ENCODE data around the gene BANP.
"Not testable (repeated sequence)": the region's sequence is repeated elsewhere in the genome, so short reads cannot be mapped to it uniquely, and the experiment has no call there.

The BANP gene
- total RNA-seq, result 30.2 to 42.6 (median 35.3) reads per million in 3 donors

GRCh38 chr16:87950765-87951551 lies at the start of gene BANP:
BANP (plus strand) TSS chr16:87951434; CDS start chr16:87975116, 23,682 bp downstream.
- peak; percentile 93 to 97 (median 96) for DNase-seq
- H3K4me3 ChIP-seq (ENCODE audit: insufficient read depth, low read depth, low read length, poor library complexity, severe bottlenecking), result peak within 1 kb of the TSS; percentile 67
- no peaks in the 10 kb centered on the region for H3K9me3 ChIP-seq (ENCODE audit: control insufficient read depth, low read length)
- H3K36me3 ChIP-seq (ENCODE audit: control insufficient read depth, insufficient read depth, low read length), result no peaks in the 10 kb centered on the region
- H3K27ac ChIP-seq (ENCODE audit: insufficient read depth, low read length, poor library complexity, severe bottlenecking), result peak within 1 kb of the TSS; percentile 92
- peaks cover 27% of the 10 kb centered on the region for H3K4me1 ChIP-seq (ENCODE audit: control insufficient read depth, insufficient read depth, low read length, poor library complexity, severe bottlenecking)
- no peaks in the 10 kb centered on the region for H3K27me3 ChIP-seq (replicated peaks; ENCODE audit: control insufficient read depth, insufficient read depth, low read length, poor library complexity, severe bottlenecking)

- H3K36me3 ChIP-seq (ENCODE audit: control insufficient read depth, insufficient read depth, low read length); H3K4me1 ChIP-seq (ENCODE audit: control insufficient read depth, insufficient read depth, low read length, poor library complexity, severe bottlenecking); H3K27ac ChIP-seq (ENCODE audit: insufficient read depth, low read length, poor library complexity, severe bottlenecking); H3K27me3 ChIP-seq (replicated peaks; ENCODE audit: control insufficient read depth, insufficient read depth, low read length, poor library complexity, severe bottlenecking); DNase-seq; H3K9me3 ChIP-seq (ENCODE audit: control insufficient read depth, low read length); H3K4me3 ChIP-seq (ENCODE audit: insufficient read depth, low read depth, low read length, poor library complexity, severe bottlenecking): not testable (repeated sequence)
Observed at GRCh38 chr16:87904963-87905362, 46.3 kb upstream of the BANP start.

- H3K27me3 ChIP-seq (replicated peaks; ENCODE audit: control insufficient read depth, insufficient read depth, low read length, poor library complexity, severe bottlenecking); H3K4me1 ChIP-seq (ENCODE audit: control insufficient read depth, insufficient read depth, low read length, poor library complexity, severe bottlenecking); DNase-seq; H3K4me3 ChIP-seq (ENCODE audit: insufficient read depth, low read depth, low read length, poor library complexity, severe bottlenecking); H3K27ac ChIP-seq (ENCODE audit: insufficient read depth, low read length, poor library complexity, severe bottlenecking); H3K9me3 ChIP-seq (ENCODE audit: control insufficient read depth, low read length); H3K36me3 ChIP-seq (ENCODE audit: control insufficient read depth, insufficient read depth, low read length): not testable (repeated sequence)
Observed at GRCh38 chr16:87905521-87905920, 45.7 kb upstream of the BANP start.

GRCh38 chr16:87908101-87908500 lies 43.1 kb upstream of the BANP start:
- not testable (repeated sequence) for H3K27ac ChIP-seq (ENCODE audit: insufficient read depth, low read length, poor library complexity, severe bottlenecking); H3K27me3 ChIP-seq (replicated peaks; ENCODE audit: control insufficient read depth, insufficient read depth, low read length, poor library complexity, severe bottlenecking); H3K9me3 ChIP-seq (ENCODE audit: control insufficient read depth, low read length); H3K36me3 ChIP-seq (ENCODE audit: control insufficient read depth, insufficient read depth, low read length); DNase-seq; H3K4me1 ChIP-seq (ENCODE audit: control insufficient read depth, insufficient read depth, low read length, poor library complexity, severe bottlenecking); H3K4me3 ChIP-seq (ENCODE audit: insufficient read depth, low read depth, low read length, poor library complexity, severe bottlenecking)

GRCh38 chr16:87909203-87909935 lies 41.9 kb upstream of the BANP start:
- peak; percentile 55 to 61 (median 57) for DNase-seq
- not testable (repeated sequence) for H3K4me1 ChIP-seq (ENCODE audit: control insufficient read depth, insufficient read depth, low read length, poor library complexity, severe bottlenecking); H3K27ac ChIP-seq (ENCODE audit: insufficient read depth, low read length, poor library complexity, severe bottlenecking); H3K36me3 ChIP-seq (ENCODE audit: control insufficient read depth, insufficient read depth, low read length); H3K9me3 ChIP-seq (ENCODE audit: control insufficient read depth, low read length); H3K4me3 ChIP-seq (ENCODE audit: insufficient read depth, low read depth, low read length, poor library complexity, severe bottlenecking); H3K27me3 ChIP-seq (replicated peaks; ENCODE audit: control insufficient read depth, insufficient read depth, low read length, poor library complexity, severe bottlenecking)

- not testable (repeated sequence) for DNase-seq; H3K27ac ChIP-seq (ENCODE audit: insufficient read depth, low read length, poor library complexity, severe bottlenecking); H3K27me3 ChIP-seq (replicated peaks; ENCODE audit: control insufficient read depth, insufficient read depth, low read length, poor library complexity, severe bottlenecking); H3K36me3 ChIP-seq (ENCODE audit: control insufficient read depth, insufficient read depth, low read length); H3K4me1 ChIP-seq (ENCODE audit: control insufficient read depth, insufficient read depth, low read length, poor library complexity, severe bottlenecking); H3K4me3 ChIP-seq (ENCODE audit: insufficient read depth, low read depth, low read length, poor library complexity, severe bottlenecking); H3K9me3 ChIP-seq (ENCODE audit: control insufficient read depth, low read length)
Observed at GRCh38 chr16:87911106-87911763, 40.0 kb upstream of the BANP start.

- H3K36me3 ChIP-seq (ENCODE audit: control insufficient read depth, insufficient read depth, low read length); H3K4me1 ChIP-seq (ENCODE audit: control insufficient read depth, insufficient read depth, low read length, poor library complexity, severe bottlenecking); H3K27ac ChIP-seq (ENCODE audit: insufficient read depth, low read length, poor library complexity, severe bottlenecking); H3K27me3 ChIP-seq (replicated peaks; ENCODE audit: control insufficient read depth, insufficient read depth, low read length, poor library complexity, severe bottlenecking); DNase-seq; H3K4me3 ChIP-seq (ENCODE audit: insufficient read depth, low read depth, low read length, poor library complexity, severe bottlenecking); H3K9me3 ChIP-seq (ENCODE audit: control insufficient read depth, low read length): not testable (repeated sequence)
Observed at GRCh38 chr16:87912691-87913090, 38.5 kb upstream of the BANP start.

GRCh38 chr16:87914021-87914725 lies 37.1 kb upstream of the BANP start:
- not testable (repeated sequence) for H3K36me3 ChIP-seq (ENCODE audit: control insufficient read depth, insufficient read depth, low read length); H3K9me3 ChIP-seq (ENCODE audit: control insufficient read depth, low read length); H3K27me3 ChIP-seq (replicated peaks; ENCODE audit: control insufficient read depth, insufficient read depth, low read length, poor library complexity, severe bottlenecking); H3K4me3 ChIP-seq (ENCODE audit: insufficient read depth, low read depth, low read length, poor library complexity, severe bottlenecking); H3K4me1 ChIP-seq (ENCODE audit: control insufficient read depth, insufficient read depth, low read length, poor library complexity, severe bottlenecking); DNase-seq; H3K27ac ChIP-seq (ENCODE audit: insufficient read depth, low read length, poor library complexity, severe bottlenecking)

- Histone ChIP-seq H3K27ac (ENCODE audit: insufficient read depth, low read length, poor library complexity, severe bottlenecking) (no peak overlapping the region), H3K4me1 (ENCODE audit: control insufficient read depth, insufficient read depth, low read length, poor library complexity, severe bottlenecking) (no peaks in the 10 kb centered on the region), H3K27me3 (replicated peaks; ENCODE audit: control insufficient read depth, insufficient read depth, low read length, poor library complexity, severe bottlenecking) (no peaks in the 10 kb centered on the region), H3K9me3 (ENCODE audit: control insufficient read depth, low read length) (no peaks in the 10 kb centered on the region), H3K36me3 (ENCODE audit: control insufficient read depth, insufficient read depth, low read length) (no peaks in the 10 kb centered on the region), H3K4me3 (ENCODE audit: insufficient read depth, low read depth, low read length, poor library complexity, severe bottlenecking) (no peak overlapping the region)
- no peak for DNase-seq
Observed at GRCh38 chr16:87914812-87915211, 36.4 kb upstream of the BANP start.

All from effector memory CD4-positive, alpha-beta T cell (primary cell).